GM23338 (cell line): ENCODE measurements around the gene RHBDF2. TPM values are rescaled to one million over a fixed set of nuclear protein-coding genes. Genes with fewer than 3 reads are reported as not detected.

Experiments used
- ATAC-seq: fragments of 200-7000 bp; cut with Tn5 transposase; 3 replicates; pipeline ENCODE4 v1.9.1; 2020
- DNase-seq: peaks from one replicate; pipeline ENCODE4 v3.0.0-alpha.2; 2015; ENCODE audit warnings: low spot score
- H2AFZ ChIP-seq: fragments of 200-600 bp; sonication (generic); 2 replicates; pipeline ENCODE4 v1.8.0; 2016; ENCODE audit warnings: antibody characterized with exemption, mild to moderate bottlenecking, moderate library complexity
- H3F3A ChIP-seq: fragments of 200-600 bp; sonication (generic); replicated peaks from 2 replicates; pipeline ENCODE4 v1.8.0; 2017; ENCODE audit warnings: antibody characterized with exemption, mixed run types, low read depth
- H3K27ac ChIP-seq: fragments of 200-600 bp; sonication (generic); 2 replicates; pipeline ENCODE4 v1.6.1; 2016; ENCODE audit warnings: low read depth
- H3K27me3 ChIP-seq: fragments of 200-600 bp; sonication (generic); 2 replicates; pipeline ENCODE4 v1.8.0; 2016; ENCODE audit warnings: mild to moderate bottlenecking, mixed run types, moderate library complexity; ENCODE audit not compliant: insufficient read depth
- H3K36me3 ChIP-seq: fragments of 200-600 bp; sonication (generic); 2 replicates; pipeline ENCODE4 v1.8.0; 2016; ENCODE audit warnings: mild to moderate bottlenecking; ENCODE audit not compliant: insufficient read depth
- H3K4me1 ChIP-seq: fragments of 200-600 bp; sonication (generic); 2 replicates; pipeline ENCODE4 v1.8.0; 2016; ENCODE audit warnings: mild to moderate bottlenecking, moderate library complexity; ENCODE audit not compliant: insufficient read depth
- H3K4me2 ChIP-seq: fragments of 200-600 bp; sonication (generic); 2 replicates; pipeline ENCODE4 v1.7.1; 2017; ENCODE audit warnings: mixed run types
- H3K4me3 ChIP-seq: fragments of 200-600 bp; sonication (generic); 2 replicates; pipeline ENCODE4 v1.6.1; 2016; ENCODE audit warnings: mixed run types
- H3K79me2 ChIP-seq: fragments of 200-600 bp; sonication (generic); replicated peaks from 2 replicates; pipeline ENCODE4 v1.8.0; 2017; ENCODE audit warnings: mild to moderate bottlenecking; ENCODE audit not compliant: insufficient read depth
- H3K9me2 ChIP-seq: fragments of 200-600 bp; sonication (generic); 2 replicates; pipeline ENCODE4 v1.8.0; 2017; ENCODE audit not compliant: insufficient read depth
- H4K20me1 ChIP-seq: fragments of 200-600 bp; sonication (generic); replicated peaks from 2 replicates; pipeline ENCODE4 v1.8.0; 2017; ENCODE audit warnings: mild to moderate bottlenecking; ENCODE audit not compliant: insufficient read depth
- H3K27ac Mint-ChIP-seq: 2 replicates; pipeline ENCODE4 v1.8.0; 2020; ENCODE audit warnings: inconsistent platforms, mild to moderate bottlenecking, moderate library complexity, mixed read lengths
- H3K27me3 Mint-ChIP-seq: 3 replicates; pipeline ENCODE4 v1.8.0; 2022; ENCODE audit warnings: low read depth, mild to moderate bottlenecking, moderate library complexity, mixed read lengths, inconsistent platforms; ENCODE audit not compliant: insufficient read depth, poor library complexity
- H3K36me3 Mint-ChIP-seq: 3 replicates; pipeline ENCODE4 v1.8.0; 2021; ENCODE audit warnings: low read depth, mild to moderate bottlenecking, inconsistent platforms, moderate library complexity, mixed read lengths
- H3K4me1 Mint-ChIP-seq: 3 replicates; pipeline ENCODE4 v1.8.0; 2020; ENCODE audit warnings: mild to moderate bottlenecking, inconsistent platforms, mixed read lengths
- H3K4me3 Mint-ChIP-seq: 3 replicates; pipeline ENCODE4 v1.8.0; 2021; ENCODE audit warnings: moderate library complexity, mild to moderate bottlenecking, inconsistent platforms, mixed read lengths
- H3K9me3 Mint-ChIP-seq: 3 replicates; pipeline ENCODE4 v1.8.0; 2020; ENCODE audit warnings: moderate library complexity, mild to moderate bottlenecking, inconsistent platforms, mixed read lengths
- CREB1 ChIP-seq: fragments of 250-450 bp; sonication (Bioruptor Pico); IDR thresholded peaks from 2 replicates; pipeline ENCODE4 v1.5.0; 2020; ENCODE audit warnings: low read depth, mild to moderate bottlenecking, moderate library complexity
- CTCF ChIP-seq, 2 experiments: fragments of 200-600 bp in 1 of 2; sonication (generic) in 1 of 2; conservative IDR thresholded peaks; 2 replicates each; pipeline versions ENCODE4 v1.5.1 to v1.6.1; 2016 to 2017; ENCODE audit warnings: antibody characterized with exemption in 2 of 2, low read depth in 2 of 2, mild to moderate bottlenecking in 2 of 2, moderate library complexity in 1 of 2
- EZH2 ChIP-seq: fragments of 200-600 bp; sonication (generic); IDR thresholded peaks from one replicate; pipeline ENCODE4 v1.8.0; 2017; ENCODE audit warnings: antibody characterized with exemption, mild to moderate bottlenecking, low read depth; ENCODE audit not compliant: unreplicated experiment
- JUNB ChIP-seq: IDR thresholded peaks from one replicate; pipeline ENCODE4 v1.6.1; 2016; ENCODE audit warnings: antibody characterized with exemption; ENCODE audit not compliant: unreplicated experiment
- POLR2AphosphoS5 ChIP-seq: IDR thresholded peaks from 2 replicates; pipeline ENCODE4 v1.6.1; 2016; ENCODE audit warnings: antibody characterized with exemption, low read depth
- REST ChIP-seq: IDR thresholded peaks from one replicate; pipeline ENCODE4 v1.6.1; 2018; ENCODE audit warnings: antibody characterized with exemption; ENCODE audit not compliant: unreplicated experiment
- ZNF114 ChIP-seq: fragments of 250-450 bp; sonication (Bioruptor Pico); IDR thresholded peaks from 2 replicates; pipeline ENCODE4 v1.5.0; 2020; ENCODE audit warnings: mild to moderate bottlenecking, moderate library complexity
- ZNF331 ChIP-seq: fragments of 250-450 bp; sonication (Bioruptor Pico); IDR thresholded peaks from 2 replicates; pipeline ENCODE4 v1.5.0; 2020; ENCODE audit warnings: low read depth, mild to moderate bottlenecking, moderate library complexity
- ZNF462 ChIP-seq: fragments of 250-450 bp; sonication (Bioruptor Pico); IDR thresholded peaks from 2 replicates; pipeline ENCODE4 v1.5.0; 2020; ENCODE audit warnings: mild to moderate bottlenecking, moderate library complexity
- polyA plus RNA-seq: library from polyadenylated mRNA; unstranded; fragments of >200 nt; fragmentation: Nextera tagmentation; extraction: Ambion mirVana; gene quantifications from 2 replicates; pipeline ENCODE4 v1.2.1, GENCODE V29; 2016
- total RNA-seq: library from RNA; depleted of rRNA; stranded (reverse); fragments of >200 nt; shearing (Covaris generic); gene quantifications from 2 replicates; pipeline ENCODE4 v1.2.3, GENCODE V29; 2014

RHBDF2 gene
- total and polyA plus RNA-seq, 2 experiments from 2014 or later, result 9.4 to 29.5 TPM

- TF ChIP-seq ZNF331 (CRISPR knock-in tag) (no peak), ZNF114 (no peak)
Measured at GRCh38 chr17:76524598-76525512, 23.6 kb upstream of the RHBDF2 start (continued).

GRCh38 chr17:76523084-76524037 lies 22.1 kb upstream of the RHBDF2 start:
- ATAC-seq (peak; percentile 82), DNase-seq (peak; percentile 88)
- no peaks in the 10 kb centered on the region for H3K36me3 Mint-ChIP-seq
- no peak overlapping the region for H3K27ac Mint-ChIP-seq
- H3K4me1 Mint-ChIP-seq, result peaks cover 20% of the 10 kb centered on the region
- Histone ChIP-seq H3K4me2 (peak overlapping the region; percentile 62; the same call in 1 of the 2 replicates), H3K4me1 (no peaks in the 10 kb centered on the region; the same call in 1 of the 2 replicates), H3K27me3 (peaks cover 5% of the 10 kb centered on the region; the same call in 1 of the 2 replicates), H3K27ac (no peak overlapping the region), H2AFZ (peak overlapping the region; percentile 96), H3F3A (no peaks in the 10 kb centered on the region), H3K4me3 (peak overlapping the region; percentile 38; the same call in 1 of the 2 replicates), H3K9me2 (peaks cover under 1% of the 10 kb centered on the region; the same call in 1 of the 2 replicates), H4K20me1 (no peaks in the 10 kb centered on the region), H3K79me2 (no peaks in the 10 kb centered on the region), H3K36me3 (no peaks in the 10 kb centered on the region)
- peaks cover 21% of the 10 kb centered on the region for H3K27me3 Mint-ChIP-seq
- TF ChIP-seq JUNB, result no peak
- TF ChIP-seq EZH2, result no peak
- TF ChIP-seq CREB1 (CRISPR knock-in tag), result no peak
- no peak for TF ChIP-seq POLR2AphosphoS5
- peak; percentile 84 to 99 for TF ChIP-seq CTCF (conservative IDR thresholded peaks at IDR 0.05; ENCODE audit: low read depth in 2 of 2)
- TF ChIP-seq ZNF462 (CRISPR knock-in tag), result no peak
- no peak for TF ChIP-seq ZNF114
- TF ChIP-seq REST, result no peak
- H3K9me3 Mint-ChIP-seq, result peaks cover 3% of the 10 kb centered on the region; the same call in 1 of the 3 replicates
- peak overlapping the region; percentile 29; the same call in 1 of the 3 replicates for H3K4me3 Mint-ChIP-seq
